Fibroblast of the aortic adventitia (primary cell): ENCODE data around the gene RPS6KA6. TPM values are rescaled to one million over a fixed set of nuclear protein-coding genes. Genes with fewer than 3 reads are reported as not detected.

Experiments used
- DNase-seq: peaks from one replicate; pipeline ENCODE4 v3.0.0-alpha.2; 2010; ENCODE audit warnings: low read depth
- H3K4me3 ChIP-seq: 2 replicates; pipeline ENCODE4 v1.5.1; 2011; ENCODE audit warnings: low read depth, mild to moderate bottlenecking, control low read depth, low read length, moderate library complexity
- total RNA-seq: library from RNA; depleted of rRNA; stranded (reverse); fragments of >200 nt; gene quantifications from 2 replicates; pipeline ENCODE4 v1.2.3, GENCODE V29; 2012; ENCODE audit warnings: low replicate concordance
- TF ChIP-seq, protein P1 (sequence below): IDR thresholded peaks from 2 replicates; pipeline ENCODE4 v1.5.1; 2011; ENCODE audit warnings: mild to moderate bottlenecking, low read length, control low read depth, inconsistent platforms; ENCODE audit not compliant: insufficient read depth

RPS6KA6 gene
- total RNA-seq, 1 donor, result 4.2 TPM

DNA sequence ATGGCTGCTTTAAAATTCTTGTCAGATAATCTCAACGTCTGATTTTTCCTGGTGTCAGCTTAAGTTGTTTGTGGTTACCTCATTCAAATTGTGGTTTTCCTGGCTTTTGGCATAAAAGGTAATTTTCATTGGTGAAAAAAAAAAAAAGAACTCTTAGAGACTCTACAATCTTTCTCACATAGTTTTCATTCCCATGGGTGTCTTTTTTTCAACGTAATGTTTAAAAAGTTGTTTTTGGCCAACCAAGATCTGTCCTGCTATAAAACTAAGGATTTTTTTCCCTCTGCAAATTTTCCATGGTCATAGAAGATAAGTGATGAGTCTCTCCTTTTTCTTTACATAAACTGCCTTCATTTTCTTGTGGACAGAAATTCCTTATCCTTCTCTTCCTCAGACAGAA, 28.9 kb upstream of the RPS6KA6 start:
- H3K4me3 ChIP-seq, result no peak overlapping the region
- no peak for DNase-seq
- TF ChIP-seq, protein P1, sequence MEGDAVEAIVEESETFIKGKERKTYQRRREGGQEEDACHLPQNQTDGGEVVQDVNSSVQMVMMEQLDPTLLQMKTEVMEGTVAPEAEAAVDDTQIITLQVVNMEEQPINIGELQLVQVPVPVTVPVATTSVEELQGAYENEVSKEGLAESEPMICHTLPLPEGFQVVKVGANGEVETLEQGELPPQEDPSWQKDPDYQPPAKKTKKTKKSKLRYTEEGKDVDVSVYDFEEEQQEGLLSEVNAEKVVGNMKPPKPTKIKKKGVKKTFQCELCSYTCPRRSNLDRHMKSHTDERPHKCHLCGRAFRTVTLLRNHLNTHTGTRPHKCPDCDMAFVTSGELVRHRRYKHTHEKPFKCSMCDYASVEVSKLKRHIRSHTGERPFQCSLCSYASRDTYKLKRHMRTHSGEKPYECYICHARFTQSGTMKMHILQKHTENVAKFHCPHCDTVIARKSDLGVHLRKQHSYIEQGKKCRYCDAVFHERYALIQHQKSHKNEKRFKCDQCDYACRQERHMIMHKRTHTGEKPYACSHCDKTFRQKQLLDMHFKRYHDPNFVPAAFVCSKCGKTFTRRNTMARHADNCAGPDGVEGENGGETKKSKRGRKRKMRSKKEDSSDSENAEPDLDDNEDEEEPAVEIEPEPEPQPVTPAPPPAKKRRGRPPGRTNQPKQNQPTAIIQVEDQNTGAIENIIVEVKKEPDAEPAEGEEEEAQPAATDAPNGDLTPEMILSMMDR, result no peak

DNA sequence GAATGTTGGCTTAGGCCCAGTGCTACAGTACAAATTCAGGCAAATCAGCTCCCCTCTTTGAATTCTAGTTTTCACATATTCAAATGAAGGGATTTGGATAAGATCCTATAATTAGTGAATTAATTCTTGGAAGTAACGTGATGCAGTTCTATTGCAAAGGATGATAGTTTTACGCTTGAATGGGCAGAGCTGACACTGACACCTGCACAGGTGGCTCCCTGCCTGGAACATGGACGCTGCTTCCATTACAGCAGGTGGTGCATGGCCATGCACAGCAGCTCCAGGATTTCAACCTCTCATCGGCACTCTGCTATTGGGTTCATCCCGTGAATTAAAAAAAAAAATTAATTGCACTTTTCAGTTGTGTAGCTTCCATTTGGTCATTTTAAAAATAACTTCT, 28.4 kb upstream of the RPS6KA6 start:
- H3K4me3 ChIP-seq, result no peak overlapping the region
- no peak for DNase-seq
- TF ChIP-seq, protein P1, result no peak

DNA sequence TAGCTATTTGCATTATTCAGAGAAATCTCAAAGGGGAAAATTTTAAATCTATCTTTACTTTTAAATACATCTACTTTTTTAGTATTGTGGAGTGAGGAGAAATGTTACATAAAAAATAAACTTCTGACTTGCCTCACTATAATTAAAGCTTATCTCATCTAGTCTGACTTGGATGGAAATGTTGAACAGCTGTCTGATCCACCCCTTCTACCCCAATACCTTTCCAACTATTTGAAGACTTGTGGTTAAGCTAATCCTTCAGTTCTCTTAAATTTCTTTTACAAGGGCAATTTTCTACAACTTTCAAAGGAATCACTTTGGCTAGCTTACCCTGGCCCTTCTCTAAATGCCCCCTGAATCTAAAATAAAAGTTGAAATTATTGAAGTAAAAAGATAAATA, 17.3 kb upstream of the RPS6KA6 start:
- H3K4me3 ChIP-seq, result no peak overlapping the region
- TF ChIP-seq, protein P1, result no peak
- DNase-seq, result no peak

DNA sequence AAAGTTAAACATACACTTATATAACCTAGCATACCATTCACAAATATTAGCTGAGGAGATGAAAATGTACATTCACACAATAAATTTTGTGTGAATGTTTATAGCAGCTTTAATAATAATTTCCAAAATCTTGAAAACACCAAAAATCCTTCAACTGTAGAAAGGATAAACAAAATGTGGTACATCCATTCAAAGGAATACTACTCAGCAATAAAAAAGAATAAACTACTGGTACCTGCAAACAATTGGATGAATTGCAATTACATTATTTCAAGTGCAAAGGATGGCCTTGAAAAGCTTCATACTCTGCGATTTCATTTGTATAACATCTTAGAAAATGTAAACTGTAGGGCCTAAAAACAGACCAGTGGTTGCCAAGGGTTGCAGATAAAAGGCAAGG, 11.7 kb upstream of the RPS6KA6 start:
- no peak overlapping the region for H3K4me3 ChIP-seq
- DNase-seq, result no peak
- TF ChIP-seq, protein P1, result no peak

DNA sequence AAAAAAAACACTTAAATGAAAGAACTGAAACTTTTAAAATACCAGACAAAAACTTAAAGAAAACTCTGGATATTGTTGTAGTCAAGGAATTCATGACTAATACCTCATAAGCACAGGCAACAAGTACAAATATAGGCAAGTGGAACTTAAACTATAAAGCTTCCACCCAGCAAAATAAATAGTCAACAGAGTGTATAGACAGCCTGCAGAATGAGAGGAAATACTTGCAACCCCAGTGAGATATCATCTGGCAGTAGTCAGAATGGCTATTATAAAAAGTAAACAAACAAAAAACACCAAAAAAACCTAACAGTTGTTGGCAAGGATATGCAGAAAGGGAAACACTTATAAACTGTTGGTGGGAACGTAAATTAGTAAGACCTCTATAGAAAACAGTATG, 9.6 kb upstream of the RPS6KA6 start:
- no peak for DNase-seq
- no peak overlapping the region for H3K4me3 ChIP-seq
- TF ChIP-seq, protein P1, result no peak

DNA sequence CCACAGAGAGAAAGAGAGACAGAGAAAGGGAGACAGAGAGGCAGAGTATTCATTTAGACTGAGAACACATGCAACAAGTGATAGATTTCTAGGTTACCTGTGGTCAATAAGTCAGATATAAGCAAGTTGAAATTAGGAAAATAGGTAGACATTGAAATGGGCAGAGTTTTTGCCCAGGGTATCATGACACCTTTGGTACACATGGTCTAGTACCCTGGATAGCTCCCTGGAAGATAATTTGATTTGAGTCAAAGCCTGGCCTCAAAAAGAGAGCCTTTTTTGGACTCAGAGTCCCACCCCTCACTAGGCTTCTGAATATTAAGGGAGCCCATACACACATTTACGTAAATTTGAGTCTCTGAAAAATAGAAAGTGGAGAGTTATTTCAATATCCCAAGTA, 4.0 kb upstream of the RPS6KA6 start:
- TF ChIP-seq, protein P1, result no peak
- no peak for DNase-seq

DNA sequence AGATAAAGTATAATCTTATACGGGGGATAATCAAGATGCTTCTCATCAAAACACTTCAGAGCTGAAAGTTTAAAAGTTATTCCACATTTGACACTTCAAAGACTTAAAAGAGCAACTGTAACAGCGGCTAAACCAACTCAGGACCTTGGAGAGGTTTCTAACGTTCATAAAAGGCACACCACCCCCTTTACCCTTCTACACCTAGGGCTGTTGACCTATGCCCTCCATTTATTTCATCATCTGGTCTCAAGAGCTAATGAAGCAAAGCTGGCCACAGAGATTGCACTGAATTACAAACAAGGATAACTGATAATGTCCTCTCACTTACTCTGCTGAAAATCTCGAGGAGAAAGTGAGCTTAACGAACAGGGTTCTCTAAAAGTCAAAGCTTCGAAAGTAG, 1.1 kb upstream of the RPS6KA6 start:
- H3K4me3 ChIP-seq, result no peak overlapping the region
- no peak for DNase-seq
- TF ChIP-seq, protein P1, result no peak

More for the DNA sequence above, 4.0 kb upstream of the RPS6KA6 start:
- H3K4me3 ChIP-seq, result no peak overlapping the region
